WTC11 (cell line): ENCODE measurements around the gene POMT2. TPM values are rescaled to one million over a fixed set of nuclear protein-coding genes. Genes with fewer than 3 reads are reported as not detected.

ENCODE experiments used
- ATAC-seq: fragments of 200-7000 bp; cut with Tn5 transposase; 2 replicates; pipeline ENCODE4 v1.10.0; 2021; ENCODE audit warnings: mild to moderate bottlenecking, moderate library complexity
- CTCF ChIA-PET: fragments of 300-600 bp; sonication (Branson Sonifier 250); formaldehyde crosslinking; loops from one replicate; lab custom pipeline; 2021; ENCODE audit warnings: antibody characterized with exemption; lab: Charles Lee
- POLR2A ChIA-PET: fragments of 350-600 bp; sonication (Branson Sonifier 250); formaldehyde crosslinking; loops from one replicate; lab custom pipeline; 2021; ENCODE audit warnings: antibody characterized with exemption; lab: Charles Lee
- DNase-seq: peaks from one replicate; pipeline ENCODE4 v3.0.0; 2021; ENCODE audit warnings: low spot score
- H3K27ac Mint-ChIP-seq: 2 replicates; pipeline ENCODE4 v1.8.0; 2021; ENCODE audit warnings: mixed read lengths
- H3K27me3 Mint-ChIP-seq: 2 replicates; pipeline ENCODE4 v1.8.0; 2021; ENCODE audit warnings: low read depth, mild to moderate bottlenecking, moderate library complexity, mixed read lengths
- H3K36me3 Mint-ChIP-seq: 2 replicates; pipeline ENCODE4 v1.8.0; 2021; ENCODE audit warnings: mixed read lengths
- H3K4me1 Mint-ChIP-seq: 2 replicates; pipeline ENCODE4 v1.8.0; 2022; ENCODE audit warnings: mixed read lengths
- H3K4me3 Mint-ChIP-seq: 2 replicates; pipeline ENCODE4 v1.8.0; 2021; ENCODE audit warnings: mild to moderate bottlenecking, moderate library complexity, mixed read lengths
- H3K9me3 Mint-ChIP-seq: 2 replicates; pipeline ENCODE4 v1.8.0; 2021; ENCODE audit warnings: mixed read lengths
- ATF1 ChIP-seq: sonication (generic); formaldehyde crosslinking; IDR thresholded peaks from 2 replicates; pipeline ENCODE4 v1.8.1; 2023; ENCODE audit warnings: mild to moderate bottlenecking, moderate library complexity, missing genetic modification reagents
- E2F5 ChIP-seq: sonication (generic); formaldehyde crosslinking; IDR thresholded peaks from 2 replicates; pipeline ENCODE4 v1.8.1; 2022; ENCODE audit warnings: mild to moderate bottlenecking, moderate library complexity, missing genetic modification reagents
- ELF4 ChIP-seq: sonication (generic); formaldehyde crosslinking; IDR thresholded peaks from 2 replicates; pipeline ENCODE4 v1.8.1; 2022; ENCODE audit warnings: low read depth, mild to moderate bottlenecking, moderate library complexity, missing genetic modification reagents
- ESRRA ChIP-seq: sonication (generic); formaldehyde crosslinking; IDR thresholded peaks from 2 replicates; pipeline ENCODE4 v1.8.1; 2022; ENCODE audit warnings: mild to moderate bottlenecking, missing genetic modification reagents, borderline replicate concordance
- ETV6 ChIP-seq: sonication (generic); formaldehyde crosslinking; IDR thresholded peaks from 2 replicates; pipeline ENCODE4 v1.8.1; 2022; ENCODE audit warnings: mild to moderate bottlenecking, missing genetic modification reagents
- FOXJ3 ChIP-seq: sonication (generic); formaldehyde crosslinking; IDR thresholded peaks from 2 replicates; pipeline ENCODE4 v1.9.0; 2021; ENCODE audit warnings: missing genetic modification reagents, mild to moderate bottlenecking, borderline replicate concordance
- FOXP4 ChIP-seq: sonication (generic); formaldehyde crosslinking; IDR thresholded peaks from 2 replicates; pipeline ENCODE4 v1.8.0; 2022; ENCODE audit warnings: mild to moderate bottlenecking, missing genetic modification reagents
- JUN ChIP-seq: sonication (generic); formaldehyde crosslinking; IDR thresholded peaks from 2 replicates; pipeline ENCODE4 v1.8.0; 2023; ENCODE audit warnings: mild to moderate bottlenecking, missing genetic modification reagents
- NFYB ChIP-seq: sonication (generic); formaldehyde crosslinking; conservative IDR thresholded peaks from 2 replicates; pipeline ENCODE4 v1.8.0; 2022; ENCODE audit warnings: low read depth, missing genetic modification reagents
- OVOL2 ChIP-seq: fragments of 250-450 bp; sonication (Bioruptor Pico); IDR thresholded peaks from 2 replicates; pipeline ENCODE4 v1.9.0; 2021; ENCODE audit warnings: mild to moderate bottlenecking, borderline replicate concordance
- PRRX2 ChIP-seq: fragments of 250-450 bp; sonication (Bioruptor Pico); IDR thresholded peaks from 2 replicates; pipeline ENCODE4 v1.8.0; 2021; ENCODE audit warnings: mild to moderate bottlenecking
- RORB ChIP-seq: fragments of 250-450 bp; sonication (Bioruptor Pico); IDR thresholded peaks from 2 replicates; pipeline ENCODE4 v1.9.0; 2021; ENCODE audit warnings: mild to moderate bottlenecking
- SMAD3 ChIP-seq: sonication (generic); formaldehyde crosslinking; IDR thresholded peaks from 2 replicates; pipeline ENCODE4 v1.8.0; 2022; ENCODE audit warnings: missing genetic modification reagents, mild to moderate bottlenecking, borderline replicate concordance
- TEAD4 ChIP-seq: sonication (generic); formaldehyde crosslinking; IDR thresholded peaks from 2 replicates; pipeline ENCODE4 v1.8.0; 2022; ENCODE audit warnings: mild to moderate bottlenecking, missing genetic modification reagents
- TP53 ChIP-seq: sonication (generic); formaldehyde crosslinking; IDR thresholded peaks from 2 replicates; pipeline ENCODE4 v1.8.1; 2023; ENCODE audit warnings: mild to moderate bottlenecking, missing genetic modification reagents
- ZBTB43 ChIP-seq: sonication (generic); formaldehyde crosslinking; IDR thresholded peaks from 2 replicates; pipeline ENCODE4 v1.8.1; 2023; ENCODE audit warnings: mild to moderate bottlenecking, missing genetic modification reagents
- ZNF396 ChIP-seq: fragments of 250-450 bp; sonication (Bioruptor Pico); IDR thresholded peaks from 2 replicates; pipeline ENCODE4 v1.8.0; 2021; ENCODE audit warnings: mild to moderate bottlenecking, moderate library complexity, borderline replicate concordance
- total RNA-seq: library from RNA; stranded (reverse); gene quantifications from 3 replicates; pipeline ENCODE4 v1.2.3, GENCODE V29; 2021
- TF ChIP-seq, protein P1 (sequence below): sonication (generic); formaldehyde crosslinking; IDR thresholded peaks from 2 replicates; pipeline ENCODE4 v1.8.1; 2023; ENCODE audit warnings: mild to moderate bottlenecking, missing genetic modification reagents, moderate library complexity
- TF ChIP-seq, protein P2 (sequence below): sonication (generic); formaldehyde crosslinking; IDR thresholded peaks from 2 replicates; pipeline ENCODE4 v1.8.0; 2022; ENCODE audit warnings: mild to moderate bottlenecking, missing genetic modification reagents
- TF ChIP-seq, protein P3 (sequence below): sonication (generic); formaldehyde crosslinking; IDR thresholded peaks from 2 replicates; pipeline ENCODE4 v1.8.0; 2022; ENCODE audit warnings: mild to moderate bottlenecking, missing genetic modification reagents

The POMT2 gene
- total RNA-seq, 1 experiment from 2014 or later = 38.7 TPM

DNA sequence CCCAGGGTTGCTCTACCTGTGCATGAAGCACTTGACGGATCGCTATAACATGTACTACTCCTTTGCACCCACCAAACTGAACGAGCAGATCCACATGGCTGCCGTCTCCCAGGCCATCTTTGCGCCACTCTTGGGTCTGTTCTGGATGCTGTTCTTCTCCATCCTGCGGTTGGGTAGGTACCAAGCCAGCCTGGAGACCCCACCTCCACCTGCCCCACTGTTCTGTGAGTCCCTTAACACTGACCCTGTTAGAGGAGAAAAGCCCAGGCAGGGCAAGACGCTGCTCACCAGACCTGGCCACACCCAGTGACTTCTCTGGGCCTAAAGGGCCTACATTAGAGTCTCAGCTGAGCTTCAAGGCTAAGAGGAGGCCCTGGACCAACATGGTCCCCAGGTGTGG lies 71.4 kb downstream of the POMT2 start:
- DNase-seq (no peak), ATAC-seq (no peak)
- Mint-ChIP-seq H3K27me3 (no peaks in the 10 kb centered on the region), H3K4me1 (no peaks in the 10 kb centered on the region), H3K9me3 (no peaks in the 10 kb centered on the region), H3K4me3 (no peak overlapping the region), H3K27ac (no peak overlapping the region), H3K36me3 (no peaks in the 10 kb centered on the region)
- ChIA-PET CTCF (interaction anchor here (1.0 to 2.1 kb wide), 3 partner anchors 20 to 106 kb away, joined by 3 to 6 read pairs (median 3); no protein-coding TSS in a partner anchor), POLR2A (no interaction called here)
- TF ChIP-seq, protein P1, sequence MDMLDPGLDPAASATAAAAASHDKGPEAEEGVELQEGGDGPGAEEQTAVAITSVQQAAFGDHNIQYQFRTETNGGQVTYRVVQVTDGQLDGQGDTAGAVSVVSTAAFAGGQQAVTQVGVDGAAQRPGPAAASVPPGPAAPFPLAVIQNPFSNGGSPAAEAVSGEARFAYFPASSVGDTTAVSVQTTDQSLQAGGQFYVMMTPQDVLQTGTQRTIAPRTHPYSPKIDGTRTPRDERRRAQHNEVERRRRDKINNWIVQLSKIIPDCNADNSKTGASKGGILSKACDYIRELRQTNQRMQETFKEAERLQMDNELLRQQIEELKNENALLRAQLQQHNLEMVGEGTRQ (CRISPR knock-in tag) = no peak
- no peak for TF ChIP-seq ZNF396 (CRISPR knock-in tag)
- TF ChIP-seq FOXP4 (CRISPR knock-in tag) = no peak
- TF ChIP-seq PRRX2 = no peak
- TF ChIP-seq NFYB (CRISPR knock-in tag) = no peak
- TF ChIP-seq ZBTB43 (CRISPR knock-in tag) = no peak
- TF ChIP-seq, protein P2, sequence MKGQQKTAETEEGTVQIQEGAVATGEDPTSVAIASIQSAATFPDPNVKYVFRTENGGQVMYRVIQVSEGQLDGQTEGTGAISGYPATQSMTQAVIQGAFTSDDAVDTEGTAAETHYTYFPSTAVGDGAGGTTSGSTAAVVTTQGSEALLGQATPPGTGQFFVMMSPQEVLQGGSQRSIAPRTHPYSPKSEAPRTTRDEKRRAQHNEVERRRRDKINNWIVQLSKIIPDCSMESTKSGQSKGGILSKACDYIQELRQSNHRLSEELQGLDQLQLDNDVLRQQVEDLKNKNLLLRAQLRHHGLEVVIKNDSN = no peak
- TF ChIP-seq, protein P3, sequence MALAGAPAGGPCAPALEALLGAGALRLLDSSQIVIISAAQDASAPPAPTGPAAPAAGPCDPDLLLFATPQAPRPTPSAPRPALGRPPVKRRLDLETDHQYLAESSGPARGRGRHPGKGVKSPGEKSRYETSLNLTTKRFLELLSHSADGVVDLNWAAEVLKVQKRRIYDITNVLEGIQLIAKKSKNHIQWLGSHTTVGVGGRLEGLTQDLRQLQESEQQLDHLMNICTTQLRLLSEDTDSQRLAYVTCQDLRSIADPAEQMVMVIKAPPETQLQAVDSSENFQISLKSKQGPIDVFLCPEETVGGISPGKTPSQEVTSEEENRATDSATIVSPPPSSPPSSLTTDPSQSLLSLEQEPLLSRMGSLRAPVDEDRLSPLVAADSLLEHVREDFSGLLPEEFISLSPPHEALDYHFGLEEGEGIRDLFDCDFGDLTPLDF (CRISPR knock-in tag) = no peak
- TF ChIP-seq SMAD3 (CRISPR knock-in tag) = no peak

- DNase-seq = no peak
- CTCF ChIA-PET = interaction anchor here (1.0 to 2.1 kb wide), 3 partner anchors 21 to 106 kb away, joined by 3 to 6 read pairs (median 3); no protein-coding TSS in a partner anchor
- no peak for ATAC-seq
- H3K27me3 Mint-ChIP-seq = no peaks in the 10 kb centered on the region
- H3K36me3 Mint-ChIP-seq = no peaks in the 10 kb centered on the region
- no peak overlapping the region for H3K27ac Mint-ChIP-seq
- no peak overlapping the region for H3K4me3 Mint-ChIP-seq
- TF ChIP-seq RORB (no peak), E2F5 (no peak), TEAD4 (no peak), ELF4 (CRISPR knock-in tag) (no peak), ESRRA (CRISPR knock-in tag) (no peak), TP53 (CRISPR knock-in tag) (no peak), ETV6 (CRISPR knock-in tag) (no peak), FOXJ3 (CRISPR knock-in tag) (no peak), OVOL2 (no peak), ATF1 (no peak), JUN (CRISPR knock-in tag) (no peak), PRRX2 (no peak)
- TF ChIP-seq, protein P2 = no peak
- TF ChIP-seq, all 79 proteins: peak for 0
- no peaks in the 10 kb centered on the region for H3K4me1 Mint-ChIP-seq
- POLR2A ChIA-PET = no interaction called here
- H3K9me3 Mint-ChIP-seq = no peaks in the 10 kb centered on the region
Measured at GRCh38 chr14:77248666-77249065, 72.0 kb downstream of the POMT2 start.
